Measurements from ENCODE around the gene CDT1.

Gene CDT1

GRCh38 chr16:88761143-88761534 is 42.5 kb upstream of the CDT1 start:
- TF ChIP-seq MAX (IDR thresholded peaks at IDR 0.05; ENCODE audit: low read depth, low read length), result no peak
- TF ChIP-seq POLR2A (IDR thresholded peaks at IDR 0.05; ENCODE audit: extremely low read depth, insufficient read length), result no peak
- TF ChIP-seq MYC (IDR thresholded peaks at IDR 0.05; ENCODE audit: low read depth, low read length), result no peak
- no peak for TF ChIP-seq CTCF (IDR thresholded peaks at IDR 0.05; ENCODE audit: low read depth, low read length)
- no peak for DNase-seq (ENCODE audit: low read depth)
- no peak overlapping the region for H3K4me3 ChIP-seq (ENCODE audit: low read depth, low read length)

DNA sequence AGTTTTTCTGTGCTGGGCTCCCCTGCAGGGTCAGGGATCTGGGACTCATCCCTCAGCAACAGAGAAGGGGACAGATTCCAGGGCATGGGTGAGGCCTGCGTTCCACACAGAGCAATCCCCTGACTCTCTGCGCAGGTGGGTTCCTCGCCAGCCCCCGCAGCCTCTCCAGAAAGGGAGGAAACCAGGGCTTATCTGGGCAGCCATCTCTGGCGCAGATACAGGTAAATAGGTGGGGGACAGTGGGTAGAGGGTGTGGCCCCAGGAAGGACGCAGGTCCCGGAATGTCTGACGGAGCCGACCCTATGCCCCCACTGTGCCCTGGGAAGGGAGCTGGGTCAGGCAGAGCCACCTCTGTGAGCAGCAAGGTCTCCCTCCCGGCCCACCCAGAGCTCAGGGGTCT is 41.8 kb upstream of the CDT1 start:
- no peak overlapping the region for H3K4me3 ChIP-seq (ENCODE audit: low read depth, low read length)
- no peak for TF ChIP-seq MAX (IDR thresholded peaks at IDR 0.05; ENCODE audit: low read depth, low read length)
- TF ChIP-seq CTCF (IDR thresholded peaks at IDR 0.05; ENCODE audit: low read depth, low read length), result no peak
- TF ChIP-seq MYC (IDR thresholded peaks at IDR 0.05; ENCODE audit: low read depth, low read length), result no peak
- no peak for TF ChIP-seq POLR2A (IDR thresholded peaks at IDR 0.05; ENCODE audit: extremely low read depth, insufficient read length)
- no peak for DNase-seq (ENCODE audit: low read depth)

DNA sequence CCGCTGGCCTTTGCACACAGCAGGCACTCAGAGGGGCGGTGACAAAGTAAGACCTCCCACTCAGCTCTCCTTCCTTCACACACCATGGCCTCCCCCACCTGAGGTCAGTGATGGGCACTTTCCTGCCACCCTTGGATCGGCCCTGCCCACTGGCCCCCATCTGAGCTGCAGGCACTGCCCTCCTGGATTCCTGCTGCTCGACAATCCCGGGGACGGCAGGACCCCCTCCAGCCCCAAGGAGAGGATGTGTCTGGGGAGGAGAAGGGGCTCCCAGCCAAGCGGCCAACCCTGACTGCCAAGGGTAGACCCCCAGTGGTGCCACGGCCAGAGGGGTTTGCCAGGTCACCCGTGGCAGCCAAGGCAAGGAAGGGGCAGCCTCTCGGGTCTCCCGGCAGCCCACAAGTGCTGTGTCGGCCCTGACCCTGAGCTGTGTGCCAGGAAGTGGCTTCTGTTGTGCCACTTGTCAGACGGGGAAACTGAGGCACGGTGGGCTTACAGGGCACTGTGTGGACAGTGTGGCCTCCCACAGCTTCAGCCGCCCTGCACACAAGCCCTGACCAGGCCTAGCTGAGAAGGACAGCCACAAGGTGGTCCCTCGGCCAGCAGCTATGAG is 41.2 kb upstream of the CDT1 start:
- H3K4me3 ChIP-seq (ENCODE audit: low read depth, low read length), result no peak overlapping the region
- no peak for TF ChIP-seq MAX (IDR thresholded peaks at IDR 0.05; ENCODE audit: low read depth, low read length)
- no peak for TF ChIP-seq CTCF (IDR thresholded peaks at IDR 0.05; ENCODE audit: low read depth, low read length)
- TF ChIP-seq POLR2A (IDR thresholded peaks at IDR 0.05; ENCODE audit: extremely low read depth, insufficient read length), result no peak
- no peak for TF ChIP-seq MYC (IDR thresholded peaks at IDR 0.05; ENCODE audit: low read depth, low read length)
- DNase-seq (ENCODE audit: low read depth), result no peak

- no peak for TF ChIP-seq MYC (IDR thresholded peaks at IDR 0.05; ENCODE audit: low read depth, low read length)
- no peak for TF ChIP-seq POLR2A (IDR thresholded peaks at IDR 0.05; ENCODE audit: extremely low read depth, insufficient read length)
- TF ChIP-seq MAX (IDR thresholded peaks at IDR 0.05; ENCODE audit: low read depth, low read length), result no peak
- no peak for TF ChIP-seq CTCF (IDR thresholded peaks at IDR 0.05; ENCODE audit: low read depth, low read length)
- DNase-seq (ENCODE audit: low read depth), result no peak
- no peak overlapping the region for H3K4me3 ChIP-seq (ENCODE audit: low read depth, low read length)
These were observed 40.6 kb upstream of the CDT1 start for GRCh38 chr16:88762941-88763340.

GRCh38 chr16:88763502-88764053 is 40.0 kb upstream of the CDT1 start:
- no peak for DNase-seq (ENCODE audit: low read depth)
- no peak for TF ChIP-seq CTCF (IDR thresholded peaks at IDR 0.05; ENCODE audit: low read depth, low read length)
- TF ChIP-seq POLR2A (IDR thresholded peaks at IDR 0.05; ENCODE audit: extremely low read depth, insufficient read length), result no peak
- no peak for TF ChIP-seq MYC (IDR thresholded peaks at IDR 0.05; ENCODE audit: low read depth, low read length)
- TF ChIP-seq MAX (IDR thresholded peaks at IDR 0.05; ENCODE audit: low read depth, low read length), result no peak
- H3K4me3 ChIP-seq (ENCODE audit: low read depth, low read length), result no peak overlapping the region
